Ovary (tissue), 9 donors: ENCODE data around the gene TBX4. TPM values are rescaled to one million over a fixed set of nuclear protein-coding genes. Genes with fewer than 3 reads are reported as not detected.

Experiments used
- DNase-seq, 5 donors: peaks; one replicate each; pipeline ENCODE4 v3.0.0-alpha.2; 2019 to 2020
- H3K27ac ChIP-seq, 2 donors: fragments of 200-600 bp; one replicate each; pipeline versions ENCODE4 v1.5.1 to v1.8.0; 2019 to 2022
- H3K27me3 ChIP-seq: fragments of 200-600 bp; one replicate; pipeline ENCODE4 v1.8.0; 2022
- H3K36me3 ChIP-seq: fragments of 200-600 bp; sonication (generic); one replicate; pipeline ENCODE4 v1.5.1; 2019
- H3K4me1 ChIP-seq: one replicate; pipeline ENCODE4 v1.8.1; 2013; ENCODE audit warnings: mild to moderate bottlenecking, moderate library complexity; ENCODE audit not compliant: insufficient read depth
- H3K4me3 ChIP-seq: fragments of 200-600 bp; sonication (generic); one replicate; pipeline ENCODE4 v1.5.1; 2017
- H3K9me3 ChIP-seq, 2 donors: fragments of 200-600 bp in 1 of 2; sonication (generic) in 1 of 2; one replicate each; pipeline versions ENCODE4 v1.5.1 to v1.8.1; 2013 to 2019; ENCODE audit warnings: mild to moderate bottlenecking in 1 of 2, moderate library complexity in 1 of 2
- EP300 ChIP-seq: sonication (generic); formaldehyde crosslinking; IDR thresholded peaks from one replicate; pipeline ENCODE4 v1.6.1; 2017; ENCODE audit warnings: antibody characterized with exemption
- POLR2A ChIP-seq: fragments of 450-650 bp; IDR thresholded peaks from one replicate; pipeline ENCODE4 v1.6.1; 2017; ENCODE audit warnings: antibody characterized with exemption, mild to moderate bottlenecking, moderate library complexity
- WGBS, 3 donors: extraction: QIAGEN DNeasy Blood & Tissue Kit in 1 of 3; methylation state at CpG; one replicate each; pipeline versions ENCODE4 v1.1.5 to v1.1.7; 2013 to 2017; 5-methylcytosine and 5-hydroxymethylcytosine counted together
- intact Hi-C, 4 donors: fragments of 100-400 bp; cut with DNase I; formaldehyde crosslinking; loops; one replicate each; pipeline versions ENCODE4 v1.11.0 to v1.15.1; 2022 to 2023
- polyA plus RNA-seq, 2 donors: library from polyadenylated mRNA; stranded (reverse); fragments of 200-250 nt in 1 of 2; fragments of 350-450 nt in 1 of 2; fragmentation: Illumina TruSeq in 1 of 2; extraction: RNeasy Lipid Tissue Mini Kit (QIAGEN cat#74804) in 1 of 2; gene quantifications; one replicate each; pipeline ENCODE4 v1.2.3, GENCODE V29; 2013 to 2014
- total RNA-seq, 7 donors: library from RNA; depleted of rRNA in 2 of 7; stranded (reverse); fragments of >200 nt in 2 of 7; fragmentation: NEBNext Ultra II Directional in 3 of 7; extraction: Animal tissue kit (Norgen Biotek cat#: 25700) in 3 of 7; gene quantifications; one replicate each; pipeline versions ENCODE4 v1.1.0 to v1.2.4, GENCODE V29; 2016 to 2023
- TF ChIP-seq, protein P1 (sequence below), 3 donors: fragments of 450-650 bp in 2 of 3; fragments of 200-600 bp in 1 of 3; IDR thresholded peaks; one replicate each; pipeline versions ENCODE4 v1.5.1 to v1.8.0; 2016 to 2022; ENCODE audit warnings: antibody characterized with exemption in 3 of 3, mild to moderate bottlenecking in 1 of 3
- donor health status: DM: no; HTN: no; CAD: no; lungs with moderate emphysema.
- donor health status: DM: no; HTN: no; CAD: no.
- donor health status: Bipolar disorder and iron deficiency.
- donor health status: DM: yes; HTN: yes; CAD: no.
- donor health status: DM: no; HTN: no; CAD: no.
- donor health status: DM: yes; HTN: yes; CAD: no.

Gene TBX4
- total and polyA plus RNA-seq, 9 donors = 0.18 TPM; not detected in 8

DNA sequence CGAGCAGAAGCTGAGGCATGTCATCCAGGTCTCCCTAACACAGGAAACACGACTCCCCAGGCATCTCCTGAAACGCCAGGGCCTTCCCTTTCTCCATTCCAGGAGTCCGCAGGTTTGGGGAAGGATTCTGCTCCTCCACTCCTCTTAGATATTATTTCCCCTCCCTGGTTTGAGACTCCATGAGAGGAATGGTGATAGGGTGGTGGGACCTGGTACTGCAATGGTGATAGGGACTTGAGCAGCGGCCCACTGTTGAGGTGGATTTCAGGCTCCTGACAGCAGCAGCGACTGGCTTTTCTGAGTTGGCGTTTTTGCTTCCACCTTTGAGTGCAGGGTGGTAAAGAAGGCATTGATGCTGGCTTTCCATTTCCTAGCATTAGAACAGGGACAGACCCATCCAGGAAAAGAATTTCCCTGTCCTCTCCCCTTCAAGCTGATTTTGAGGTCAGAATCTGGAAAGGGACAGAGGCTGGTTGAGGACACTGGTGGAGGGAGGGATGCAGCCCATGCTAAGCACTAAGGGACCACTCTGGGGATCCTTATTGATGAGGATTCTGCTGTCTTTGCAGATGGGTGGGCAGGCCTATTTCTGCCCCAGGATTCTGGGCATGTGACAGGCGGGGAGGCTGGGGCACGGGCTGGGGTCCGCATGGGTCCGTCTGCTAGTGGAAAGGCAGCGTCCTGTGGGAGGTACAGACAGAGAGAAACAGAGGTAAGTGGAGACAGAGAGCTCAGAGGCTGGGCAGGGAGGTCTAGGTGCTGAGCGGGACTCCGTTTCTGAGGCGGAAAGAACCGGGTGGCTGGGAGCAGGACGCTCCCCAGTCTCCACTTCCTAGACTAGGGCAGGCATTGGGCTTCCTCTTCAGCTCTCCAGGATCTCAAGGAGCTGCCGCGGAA lies 1.3 kb upstream of the TBX4 start:
- no peaks in the 10 kb centered on the region for H3K27me3 ChIP-seq
- TF ChIP-seq, protein P1, sequence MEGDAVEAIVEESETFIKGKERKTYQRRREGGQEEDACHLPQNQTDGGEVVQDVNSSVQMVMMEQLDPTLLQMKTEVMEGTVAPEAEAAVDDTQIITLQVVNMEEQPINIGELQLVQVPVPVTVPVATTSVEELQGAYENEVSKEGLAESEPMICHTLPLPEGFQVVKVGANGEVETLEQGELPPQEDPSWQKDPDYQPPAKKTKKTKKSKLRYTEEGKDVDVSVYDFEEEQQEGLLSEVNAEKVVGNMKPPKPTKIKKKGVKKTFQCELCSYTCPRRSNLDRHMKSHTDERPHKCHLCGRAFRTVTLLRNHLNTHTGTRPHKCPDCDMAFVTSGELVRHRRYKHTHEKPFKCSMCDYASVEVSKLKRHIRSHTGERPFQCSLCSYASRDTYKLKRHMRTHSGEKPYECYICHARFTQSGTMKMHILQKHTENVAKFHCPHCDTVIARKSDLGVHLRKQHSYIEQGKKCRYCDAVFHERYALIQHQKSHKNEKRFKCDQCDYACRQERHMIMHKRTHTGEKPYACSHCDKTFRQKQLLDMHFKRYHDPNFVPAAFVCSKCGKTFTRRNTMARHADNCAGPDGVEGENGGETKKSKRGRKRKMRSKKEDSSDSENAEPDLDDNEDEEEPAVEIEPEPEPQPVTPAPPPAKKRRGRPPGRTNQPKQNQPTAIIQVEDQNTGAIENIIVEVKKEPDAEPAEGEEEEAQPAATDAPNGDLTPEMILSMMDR (IDR thresholded peaks at IDR 0.05) = no peak
- TF ChIP-seq POLR2A = no peak
- TF ChIP-seq EP300 = no peak
- intact Hi-C loops = no loop called here
- H3K9me3 ChIP-seq = peaks cover 0 to 7% of the 10 kb centered on the region in 2 donors
- H3K27ac ChIP-seq = no peak overlapping the region
- 72 to 85% (median 81%) methylated on average over 19 of the region's 19 CpGs for WGBS, 3 donors
- H3K36me3 ChIP-seq = no peaks in the 10 kb centered on the region
- no peaks in the 10 kb centered on the region for H3K4me1 ChIP-seq
- H3K4me3 ChIP-seq = no peak overlapping the region
- no peak for DNase-seq

DNA sequence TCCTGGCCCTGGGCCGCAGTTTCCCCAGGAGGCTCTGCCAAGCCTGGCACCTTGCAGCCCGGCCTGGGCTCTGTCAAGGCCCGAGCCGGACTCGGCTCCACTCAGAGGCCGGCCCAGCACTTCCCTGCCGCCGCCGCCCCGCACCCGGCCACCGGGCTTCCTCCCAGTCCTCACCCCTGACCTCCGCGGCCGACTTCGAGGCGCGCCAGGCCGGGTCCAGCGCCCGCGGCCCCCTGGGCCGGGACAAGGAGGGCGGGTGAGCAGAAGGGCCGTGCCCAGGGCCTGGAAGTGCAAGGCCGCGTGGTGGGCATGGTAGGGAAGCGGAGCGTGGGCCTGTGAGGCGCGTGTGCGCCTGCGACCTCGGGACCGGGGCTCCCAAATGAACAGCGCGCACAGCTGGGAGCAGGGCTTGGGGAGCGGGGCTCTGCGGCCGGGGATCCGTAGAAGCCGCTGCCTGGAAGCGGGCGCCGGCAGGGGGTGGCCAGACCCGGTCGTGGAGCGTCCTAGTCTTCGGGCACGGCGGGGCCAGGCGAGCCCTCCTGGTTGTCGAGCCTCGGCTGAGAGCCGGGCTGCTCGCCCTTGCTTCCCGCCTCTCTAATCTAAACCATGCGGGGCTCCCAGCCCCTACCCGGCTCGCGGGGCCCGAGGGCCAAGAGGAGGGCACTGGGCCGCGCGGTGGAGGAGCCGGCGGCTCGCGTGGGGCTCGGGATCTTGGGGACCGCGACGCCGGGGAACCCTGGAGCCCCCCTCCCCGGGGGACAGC lies 503 bp upstream of the TBX4 start:
- Histone ChIP-seq H3K27ac (no peak overlapping the region), H3K4me3 (no peak overlapping the region), H3K9me3 (peaks cover 0 to 7% of the 10 kb centered on the region in 2 donors), H3K36me3 (no peaks in the 10 kb centered on the region), H3K4me1 (no peaks in the 10 kb centered on the region), H3K27me3 (no peaks in the 10 kb centered on the region)
- intact Hi-C loops = no loop called here
- no peak for DNase-seq
- TF ChIP-seq, protein P1 (IDR thresholded peaks at IDR 0.05) = no peak
- TF ChIP-seq POLR2A (no peak), EP300 (no peak)
- WGBS, 3 donors = 5 to 8% (median 6%) methylated on average over 25 to 75 of the region's 75 CpGs

DNA sequence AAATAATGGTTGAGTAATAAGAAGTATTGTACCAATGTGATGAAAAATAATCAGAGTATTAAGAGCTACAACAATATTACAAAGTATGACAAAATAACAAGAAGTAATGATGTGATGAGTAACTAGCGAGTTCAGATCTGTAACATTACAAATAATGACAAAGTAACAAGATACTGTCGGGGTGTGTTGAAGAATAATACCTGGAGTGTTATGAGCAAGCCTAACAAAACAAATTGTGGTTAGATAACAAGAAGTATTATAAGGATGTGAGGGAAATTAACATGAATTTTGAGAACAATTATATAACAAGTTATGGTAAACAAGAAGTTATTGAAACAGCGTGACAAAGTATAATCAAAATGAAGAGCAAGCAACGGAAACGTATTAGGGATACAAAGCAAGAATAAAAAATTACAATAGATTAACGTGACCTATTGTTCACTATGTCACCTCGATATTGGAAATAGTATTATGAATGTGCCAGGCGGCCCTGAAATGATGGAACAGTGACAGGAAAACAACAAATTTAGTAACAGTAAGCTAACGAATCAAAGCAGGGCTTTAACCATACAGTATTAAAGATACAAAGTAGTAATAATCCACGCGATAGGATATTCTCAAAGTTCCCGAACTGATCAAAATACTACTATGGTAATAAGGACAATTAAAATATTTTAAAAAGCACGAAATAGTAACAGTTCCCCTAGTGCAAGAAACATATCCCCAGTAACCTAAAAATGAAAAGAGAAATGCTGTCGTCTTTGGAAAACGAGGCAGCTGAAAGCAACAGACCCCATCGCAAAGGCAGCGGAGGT lies 1.6 kb downstream of the TBX4 start:
- TF ChIP-seq, protein P1 (IDR thresholded peaks at IDR 0.05) = no peak
- TF ChIP-seq EP300 (no peak), POLR2A (no peak)
- peaks cover 0 to 7% of the 10 kb centered on the region in 2 donors for H3K9me3 ChIP-seq
- no peak for DNase-seq
- peaks cover 3% of the 10 kb centered on the region for H3K4me1 ChIP-seq
- no peaks in the 10 kb centered on the region for H3K36me3 ChIP-seq
- no peak overlapping the region for H3K4me3 ChIP-seq
- H3K27me3 ChIP-seq = no peaks in the 10 kb centered on the region
- no peak overlapping the region for H3K27ac ChIP-seq
- 20 to 29% (median 27%) methylated on average over 17 of the region's 17 CpGs for WGBS, 3 donors
- intact Hi-C loops = no loop called here
